ENCODE results near the gene MGMT.

Gene MGMT

GRCh38 chr10:129464251-129464650 lies 2.8 kb upstream of the MGMT start:
- ChIA-PET POLR2A (ENCODE audit: low non-redundant PET) (no interaction called here), CTCF (no interaction called here)
- no peak for TF ChIP-seq CTCF (conservative IDR thresholded peaks at IDR 0.05; ENCODE audit: low read depth)
- peak; percentile 50 for DNase-seq (ENCODE audit: low spot score)
- H3K27ac ChIP-seq: no peak overlapping the region

- ChIA-PET CTCF (no interaction called here), POLR2A (ENCODE audit: low non-redundant PET) (no interaction called here)
- peak overlapping the region; percentile 77 for H3K27ac ChIP-seq
- no peak for TF ChIP-seq CTCF (conservative IDR thresholded peaks at IDR 0.05; ENCODE audit: low read depth)
- no peak for DNase-seq (ENCODE audit: low spot score)
Observed at GRCh38 chr10:129465796-129466702, 992 bp upstream of the MGMT start.

- peak overlapping the region; percentile 77 for H3K27ac ChIP-seq
- ChIA-PET CTCF (no interaction called here), POLR2A (ENCODE audit: low non-redundant PET) (no interaction called here)
- TF ChIP-seq CTCF (conservative IDR thresholded peaks at IDR 0.05; ENCODE audit: low read depth): no peak
- DNase-seq (ENCODE audit: low spot score): peak; percentile 28
Observed at GRCh38 chr10:129467359-129468064, 471 bp downstream of the MGMT start.

GRCh38 chr10:129468187-129468586 lies 1.1 kb downstream of the MGMT start:
- no peak for TF ChIP-seq CTCF (conservative IDR thresholded peaks at IDR 0.05; ENCODE audit: low read depth)
- DNase-seq (ENCODE audit: low spot score): no peak
- CTCF ChIA-PET: no interaction called here
- H3K27ac ChIP-seq: no peak overlapping the region
- POLR2A ChIA-PET (ENCODE audit: low non-redundant PET): no interaction called here

- TF ChIP-seq CTCF (conservative IDR thresholded peaks at IDR 0.05; ENCODE audit: low read depth): no peak
- H3K27ac ChIP-seq: no peak overlapping the region
- ChIA-PET CTCF (no interaction called here), POLR2A (ENCODE audit: low non-redundant PET) (no interaction called here)
- DNase-seq (ENCODE audit: low spot score): no peak
Observed at GRCh38 chr10:129470103-129470851, 3.2 kb downstream of the MGMT start.

- CTCF ChIA-PET: interaction anchor here (0.5 kb wide), 1 partner anchor 1074 kb away, joined by 3 read pairs; no protein-coding TSS in a partner anchor
- H3K27ac ChIP-seq: no peak overlapping the region
Observed at GRCh38 chr10:129471447-129472175, 4.6 kb downstream of the MGMT start.

More at GRCh38 chr10:129471447-129472175, 4.6 kb downstream of the MGMT start:
- no peak for DNase-seq (ENCODE audit: low spot score)
- POLR2A ChIA-PET (ENCODE audit: low non-redundant PET): no interaction called here
- no peak for TF ChIP-seq CTCF (conservative IDR thresholded peaks at IDR 0.05; ENCODE audit: low read depth)
